Measurements from ENCODE around the gene ERCC6L2. TPM values are rescaled to one million over a fixed set of nuclear protein-coding genes. Genes with fewer than 3 reads are reported as not detected.

The ERCC6L2 gene
- total RNA-seq, 2 donors from 2014 or later: 21.5 to 36.4 TPM

- TF ChIP-seq CTCF (IDR thresholded peaks at IDR 0.05): no peak
- H3K27me3 ChIP-seq: no peaks in the 10 kb centered on the region
- H3K36me3 ChIP-seq: no peaks in the 10 kb centered on the region
- DNase-seq: no peak
- intact Hi-C loops (cut with DNase I): loop anchor here (10.0 kb wide), 1 partner anchor 362 kb away; the partner anchor contains the start of gene PTCH1
- no peaks in the 10 kb centered on the region for H3K9me3 ChIP-seq
- no peak overlapping the region for H3K4me3 ChIP-seq
- peaks cover 5% of the 10 kb centered on the region for H3K4me1 ChIP-seq
- peak overlapping the region in 1 of 2 donors; percentile 100 for H3K9ac ChIP-seq (ENCODE audit: low read depth in 2 of 2, low read length in 2 of 2)
- H3K27ac ChIP-seq: no peak overlapping the region
These were observed 1.1 kb downstream of the ERCC6L2 start for GRCh38 chr9:95876595-95876994.

GRCh38 chr9:95877984-95878383 is 2.5 kb downstream of the ERCC6L2 start:
- no peak for DNase-seq
- intact Hi-C loops (cut with DNase I): loop anchor here (10.0 kb wide), 1 partner anchor 363 kb away; the partner anchor contains the start of gene PTCH1
- H3K36me3 ChIP-seq: no peaks in the 10 kb centered on the region
- H3K9ac ChIP-seq (ENCODE audit: low read depth in 2 of 2, low read length in 2 of 2): no peak overlapping the region
- no peak for TF ChIP-seq CTCF (IDR thresholded peaks at IDR 0.05)
- peaks cover 5% of the 10 kb centered on the region for H3K4me1 ChIP-seq
- no peaks in the 10 kb centered on the region for H3K27me3 ChIP-seq
- no peak overlapping the region for H3K4me3 ChIP-seq
- no peak overlapping the region for H3K27ac ChIP-seq
- no peaks in the 10 kb centered on the region for H3K9me3 ChIP-seq

GRCh38 chr9:95879591-95879990 is 4.1 kb downstream of the ERCC6L2 start:
- no peaks in the 10 kb centered on the region for H3K9me3 ChIP-seq
- no peak overlapping the region for H3K27ac ChIP-seq
- H3K4me3 ChIP-seq: no peak overlapping the region
- no peak for TF ChIP-seq CTCF (IDR thresholded peaks at IDR 0.05)
- no peaks in the 10 kb centered on the region for H3K27me3 ChIP-seq
- no peak overlapping the region for H3K9ac ChIP-seq (ENCODE audit: low read depth in 2 of 2, low read length in 2 of 2)
- no peak for DNase-seq
- intact Hi-C loops (cut with DNase I): loop anchor here (10.0 kb wide), 1 partner anchor 365 kb away; the partner anchor contains the start of gene PTCH1
- no peaks in the 10 kb centered on the region for H3K36me3 ChIP-seq
- peaks cover 2% of the 10 kb centered on the region for H3K4me1 ChIP-seq

- H3K27ac ChIP-seq: no peak overlapping the region
These were observed 4.7 kb downstream of the ERCC6L2 start for GRCh38 chr9:95880021-95880690.

GRCh38 chr9:95887926-95888497 is 12.5 kb downstream of the ERCC6L2 start:
- intact Hi-C loops (cut with DNase I): no loop called here
- no peaks in the 10 kb centered on the region for H3K36me3 ChIP-seq
- DNase-seq: no peak
- H3K27me3 ChIP-seq: no peaks in the 10 kb centered on the region
- no peak overlapping the region for H3K9ac ChIP-seq (ENCODE audit: low read depth in 2 of 2, low read length in 2 of 2)
- no peak for TF ChIP-seq CTCF (IDR thresholded peaks at IDR 0.05)
- H3K9me3 ChIP-seq: no peaks in the 10 kb centered on the region
- H3K27ac ChIP-seq: no peak overlapping the region
- H3K4me3 ChIP-seq: no peak overlapping the region
- H3K4me1 ChIP-seq: no peaks in the 10 kb centered on the region

More at GRCh38 chr9:95880021-95880690, 4.7 kb downstream of the ERCC6L2 start:
- TF ChIP-seq CTCF (IDR thresholded peaks at IDR 0.05): no peak
- no peak for DNase-seq
- H3K4me1 ChIP-seq: no peaks in the 10 kb centered on the region
- H3K27me3 ChIP-seq: no peaks in the 10 kb centered on the region
- H3K36me3 ChIP-seq: no peaks in the 10 kb centered on the region
- intact Hi-C loops (cut with DNase I): no loop called here
- no peak overlapping the region for H3K9ac ChIP-seq (ENCODE audit: low read depth in 2 of 2, low read length in 2 of 2)
- no peaks in the 10 kb centered on the region for H3K9me3 ChIP-seq
- no peak overlapping the region for H3K4me3 ChIP-seq

All from colonic mucosa (tissue), 4 donors.